ENCODE measurements around the gene PREX1.

Gene PREX1

DNA sequence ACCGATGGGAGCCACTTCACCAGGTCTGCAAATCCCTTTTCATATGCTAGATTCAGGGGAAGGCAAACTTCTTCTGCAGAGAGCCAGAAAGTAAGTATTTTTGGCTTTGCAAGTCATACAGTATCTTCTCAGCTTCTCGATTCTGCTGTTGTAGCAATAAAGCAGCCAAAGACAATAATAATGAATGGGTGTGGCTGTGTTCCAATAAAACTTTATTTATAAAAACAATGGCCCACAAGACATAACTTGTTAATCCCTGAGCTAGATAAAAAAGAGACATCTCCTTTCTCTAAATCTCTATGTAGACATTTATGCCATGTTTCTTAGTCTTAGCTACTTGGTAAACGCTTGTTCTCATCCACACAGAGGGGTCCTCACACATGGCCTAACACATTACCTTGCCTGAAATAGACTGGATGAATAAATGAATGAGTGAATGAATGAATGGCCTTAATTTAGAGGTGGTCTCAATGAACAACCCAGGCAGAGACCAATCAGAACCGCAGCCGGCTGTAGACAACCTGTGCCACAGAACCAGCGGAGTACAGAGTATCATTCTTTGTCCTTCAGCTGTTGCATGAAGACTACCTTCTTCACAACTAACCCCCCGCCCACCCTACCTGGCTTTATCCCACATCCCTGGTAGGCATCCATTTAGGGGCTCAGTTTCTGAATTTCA lies 13.5 kb upstream of the PREX1 start:
- TF ChIP-seq ZNF274 (IDR thresholded peaks at IDR 0.05; ENCODE audit: low read depth, low read length) = no peak

GRCh38 chr20:48839154-48839917 lies 11.5 kb upstream of the PREX1 start:
- H3K4me3 ChIP-seq (ENCODE audit: low read length) = no peak overlapping the region

More for the DNA sequence above, 13.5 kb upstream of the PREX1 start:
- no peak overlapping the region for H3K4me3 ChIP-seq (ENCODE audit: low read length)

DNA sequence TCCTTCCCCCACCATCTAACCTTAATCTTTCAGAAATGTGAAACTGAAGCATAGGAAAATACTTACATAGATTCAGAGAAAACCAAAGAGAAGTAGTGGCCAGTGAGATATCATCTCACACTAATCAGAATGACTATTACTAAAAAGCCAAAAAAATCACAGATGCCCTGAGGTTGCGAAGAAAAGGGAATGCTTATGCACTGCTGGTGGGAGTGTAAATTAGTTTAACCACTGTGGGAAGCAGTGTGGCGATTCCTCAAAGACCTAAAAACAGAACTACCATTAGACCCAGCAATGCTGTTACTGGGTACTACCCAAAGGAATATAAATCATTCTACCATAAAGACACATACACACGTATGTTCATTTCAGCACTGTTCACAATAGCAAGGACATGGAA lies 9.2 kb upstream of the PREX1 start:
- no peak overlapping the region for H3K4me3 ChIP-seq (ENCODE audit: low read length)
- TF ChIP-seq ZNF274 (IDR thresholded peaks at IDR 0.05; ENCODE audit: low read depth, low read length) = no peak

More at GRCh38 chr20:48839154-48839917, 11.5 kb upstream of the PREX1 start:
- TF ChIP-seq ZNF274 (IDR thresholded peaks at IDR 0.05; ENCODE audit: low read depth, low read length) = no peak

GRCh38 chr20:48835390-48835789 lies 7.6 kb upstream of the PREX1 start:
- H3K4me3 ChIP-seq (ENCODE audit: low read length) = no peak overlapping the region
- no peak for TF ChIP-seq ZNF274 (IDR thresholded peaks at IDR 0.05; ENCODE audit: low read depth, low read length)

GRCh38 chr20:48834278-48834677 lies 6.5 kb upstream of the PREX1 start:
- no peak overlapping the region for H3K4me3 ChIP-seq (ENCODE audit: low read length)
- no peak for TF ChIP-seq ZNF274 (IDR thresholded peaks at IDR 0.05; ENCODE audit: low read depth, low read length)

- H3K4me3 ChIP-seq (ENCODE audit: low read length) = no peak overlapping the region
- no peak for TF ChIP-seq ZNF274 (IDR thresholded peaks at IDR 0.05; ENCODE audit: low read depth, low read length)
These were observed 4.6 kb upstream of the PREX1 start for GRCh38 chr20:48832405-48832730.

DNA sequence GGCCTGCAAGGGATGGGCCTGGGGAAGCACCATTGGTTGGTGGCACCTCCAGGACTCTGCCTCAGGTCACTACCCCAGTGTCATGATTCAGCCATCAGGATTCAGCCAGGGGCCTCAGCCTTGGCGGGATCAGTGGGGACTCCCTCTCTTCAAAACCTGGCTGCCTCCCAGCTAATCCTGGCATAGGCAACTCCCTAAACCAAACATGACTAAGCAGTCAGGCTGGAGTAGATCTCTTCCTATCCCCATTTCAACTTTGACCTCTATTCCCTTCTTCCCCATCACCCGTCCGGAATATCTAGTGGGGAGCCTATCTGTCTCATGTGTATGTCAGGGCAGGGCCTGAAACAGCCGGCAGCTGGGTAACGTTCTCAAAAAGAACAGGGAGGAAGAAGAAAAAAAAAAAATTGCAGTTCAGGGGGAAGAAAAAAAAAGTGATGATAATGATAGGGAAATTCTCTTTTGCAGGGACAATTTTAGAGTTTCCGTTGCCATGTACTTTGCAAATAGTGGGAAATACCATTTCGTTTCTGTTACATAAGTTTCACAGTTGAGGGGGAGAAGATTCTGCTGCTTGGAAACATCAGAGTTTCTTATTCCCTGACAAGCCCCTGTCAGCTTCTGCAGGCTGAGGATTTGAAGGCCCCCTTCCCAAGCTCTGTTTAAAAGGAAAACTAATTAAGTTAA lies 4.1 kb upstream of the PREX1 start:
- no peak for TF ChIP-seq ZNF274 (IDR thresholded peaks at IDR 0.05; ENCODE audit: low read depth, low read length)
- no peak overlapping the region for H3K4me3 ChIP-seq (ENCODE audit: low read length)

GRCh38 chr20:48830826-48831318 lies 3.1 kb upstream of the PREX1 start:
- no peak overlapping the region for H3K4me3 ChIP-seq (ENCODE audit: low read length)
- TF ChIP-seq ZNF274 (IDR thresholded peaks at IDR 0.05; ENCODE audit: low read depth, low read length) = no peak

GRCh38 chr20:48829940-48830339 lies 2.1 kb upstream of the PREX1 start:
- H3K4me3 ChIP-seq (ENCODE audit: low read length) = no peak overlapping the region
- no peak for TF ChIP-seq ZNF274 (IDR thresholded peaks at IDR 0.05; ENCODE audit: low read depth, low read length)

- no peak for TF ChIP-seq ZNF274 (IDR thresholded peaks at IDR 0.05; ENCODE audit: low read depth, low read length)
- H3K4me3 ChIP-seq (ENCODE audit: low read length) = peak overlapping the region; percentile 70
These were observed 1.1 kb upstream of the PREX1 start for GRCh38 chr20:48828734-48829460.

- H3K4me3 ChIP-seq (ENCODE audit: low read length) = peak overlapping the region; percentile 81
- no peak for TF ChIP-seq ZNF274 (IDR thresholded peaks at IDR 0.05; ENCODE audit: low read depth, low read length)
These were observed 672 bp downstream of the PREX1 start for GRCh38 chr20:48826883-48827771.

- peak overlapping the region; percentile 81 for H3K4me3 ChIP-seq (ENCODE audit: low read length)
These were observed 1.3 kb downstream of the PREX1 start for GRCh38 chr20:48826480-48826879.

DNA sequence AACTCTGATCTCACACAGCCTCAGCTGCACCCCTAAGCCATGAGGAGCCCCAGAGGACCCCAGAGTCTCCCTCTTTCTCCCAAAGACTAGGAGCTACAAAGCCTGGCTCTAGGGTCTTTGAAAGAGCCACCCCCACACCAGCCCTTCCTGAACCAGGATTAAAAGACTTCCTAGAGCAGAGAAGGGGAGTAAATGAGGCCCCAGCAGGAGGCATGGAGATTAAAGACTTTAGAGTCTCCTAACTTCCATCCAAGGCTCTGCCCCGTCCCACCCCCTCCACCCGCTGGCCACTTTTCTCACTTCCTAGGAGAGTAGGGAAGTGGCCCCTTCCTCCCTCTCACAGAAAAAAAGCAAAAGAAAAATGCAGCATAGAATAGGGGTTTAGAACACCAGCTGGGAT lies 1.7 kb downstream of the PREX1 start:
- no peak for TF ChIP-seq ZNF274 (IDR thresholded peaks at IDR 0.05; ENCODE audit: low read depth, low read length)

More for the DNA sequence above, 1.7 kb downstream of the PREX1 start:
- peak overlapping the region; percentile 81 for H3K4me3 ChIP-seq (ENCODE audit: low read length)

All from GM08714 (cell line).